HG03571 (cell line): ENCODE measurements around the gene U2AF1L4.
A peak's percentile ranks its signal among the peaks of the same experiment; 100 is the strongest.

Experiments used
- ATAC-seq: cut with Tn5 transposase; IDR thresholded peaks from one replicate; pipeline ENCODE4 v1.9.1; 2021; ENCODE audit not compliant: unreplicated experiment

The U2AF1L4 gene

GRCh38 chr19:35757749-35758608 is 12.8 kb upstream of the U2AF1L4 start, which contains the start of gene PROSER3:
Gene PROSER3 (plus strand): TSS chr19:35758176. CDS start chr19:35758216, 40 bp downstream.
- ATAC-seq: peak; percentile 83

GRCh38 chr19:35757231-35757748 is 12.1 kb upstream of the U2AF1L4 start:
- ATAC-seq: no peak

- ATAC-seq: no peak
Measured at GRCh38 chr19:35756377-35757230, 11.4 kb upstream of the U2AF1L4 start, which contains the start of gene HSPB6. Gene HSPB6 (minus strand): TSS chr19:35757029. CDS start chr19:35757008, 21 bp downstream.

GRCh38 chr19:35755550-35756376 is 10.5 kb upstream of the U2AF1L4 start:
- no peak for ATAC-seq

GRCh38 chr19:35755131-35755549 is 9.9 kb upstream of the U2AF1L4 start:
- ATAC-seq: no peak

- ATAC-seq: no peak
Measured at GRCh38 chr19:35754370-35755130, 9.3 kb upstream of the U2AF1L4 start.

GRCh38 chr19:35753634-35754369 is 8.6 kb upstream of the U2AF1L4 start:
- ATAC-seq: no peak

GRCh38 chr19:35752746-35753350 is 7.6 kb upstream of the U2AF1L4 start:
- ATAC-seq: no peak

- ATAC-seq: no peak
Measured at GRCh38 chr19:35751839-35752745, 6.9 kb upstream of the U2AF1L4 start.

- no peak for ATAC-seq
Measured at GRCh38 chr19:35750167-35750566, 4.9 kb upstream of the U2AF1L4 start.

GRCh38 chr19:35748106-35749020 is 3.1 kb upstream of the U2AF1L4 start, which contains the start of gene LIN37:
Gene LIN37 (plus strand): TSS chr19:35748576. CDS start chr19:35748725, 149 bp downstream.
- peak; percentile 57 for ATAC-seq

- no peak for ATAC-seq
Measured at GRCh38 chr19:35746531-35746930, 1.3 kb upstream of the U2AF1L4 start.

- no peak for ATAC-seq
Measured at GRCh38 chr19:35746087-35746462, 857 bp upstream of the U2AF1L4 start.

GRCh38 chr19:35744430-35745327 is 539 bp downstream of the U2AF1L4 start:
- ATAC-seq: no peak

GRCh38 chr19:35743640-35744429 is 1.4 kb downstream of the U2AF1L4 start:
- no peak for ATAC-seq
